IMR-90 (cell line): ENCODE measurements around the gene IGIP. TPM values are rescaled to one million over a fixed set of nuclear protein-coding genes. Genes with fewer than 3 reads are reported as not detected.

Experiments used
- ATAC-seq: fragments of 200-7000 bp; cut with Tn5 transposase; 2 replicates; pipeline ENCODE4 v1.9.1; 2020; ENCODE audit warnings: low read depth, mild to moderate bottlenecking, moderate library complexity
- BruUV-seq: library from RNA; stranded (reverse); fragments of 400-500 nt; replicated peaks from 2 replicates; lab custom pipeline; 2021; lab: Mats Ljungman, UMichigan
- CTCF ChIA-PET: fragments of 300-600 bp; formaldehyde crosslinking; extraction: SDS; loops from one replicate; lab custom pipeline; 2021; ENCODE audit warnings: antibody characterized with exemption; lab: Yijun Ruan, JAX
- POLR2A ChIA-PET: fragments of 300-600 bp; sonication (Branson Sonifier 250); formaldehyde crosslinking; loops from one replicate; lab custom pipeline; 2022; ENCODE audit warnings: antibody characterized with exemption; ENCODE audit not compliant: unreplicated experiment; lab: Charles Lee
- DNase-seq: peaks from one replicate; pipeline ENCODE4 v3.0.0; 2013
- H2AFZ ChIP-seq: replicated peaks from 2 replicates; pipeline ENCODE3; 2013; ENCODE audit warnings: low read length, mild to moderate bottlenecking; ENCODE audit not compliant: poor library complexity
- H2AK5ac ChIP-seq: 2 replicates; pipeline ENCODE4 v1.6.1; 2013; ENCODE audit warnings: low read depth, low read length, inconsistent platforms
- H2AK9ac ChIP-seq: replicated peaks from 2 replicates; pipeline ENCODE3; 2013; ENCODE audit warnings: mild to moderate bottlenecking, low read depth, low read length, moderate library complexity; ENCODE audit not compliant: poor library complexity
- H2BK120ac ChIP-seq: 2 replicates; pipeline ENCODE4 v1.6.1; 2013; ENCODE audit warnings: low read depth, low read length, inconsistent platforms
- H2BK15ac ChIP-seq: 3 replicates; pipeline ENCODE4 v1.6.1; 2013; ENCODE audit warnings: low read depth, low read length, inconsistent platforms
- H2BK20ac ChIP-seq: 2 replicates; pipeline ENCODE4 v1.6.1; 2013; ENCODE audit warnings: low read depth, mild to moderate bottlenecking, inconsistent platforms, low read length, moderate library complexity
- H2BK5ac ChIP-seq: 2 replicates; pipeline ENCODE4 v1.6.1; 2013; ENCODE audit warnings: mild to moderate bottlenecking, low read depth, low read length, inconsistent platforms; ENCODE audit not compliant: poor library complexity, severe bottlenecking
- H3K14ac ChIP-seq: replicated peaks from 2 replicates; pipeline ENCODE4 v1.6.1; 2013; ENCODE audit warnings: low read depth, low read length, inconsistent platforms
- H3K18ac ChIP-seq: 2 replicates; pipeline ENCODE4 v1.6.1; 2013; ENCODE audit warnings: low read depth, low read length, control low read depth
- H3K23ac ChIP-seq: 2 replicates; pipeline ENCODE4 v1.6.1; 2013; ENCODE audit warnings: low read depth, low read length, inconsistent platforms
- H3K27ac ChIP-seq: 2 replicates; pipeline ENCODE4 v1.5.1; 2013; ENCODE audit warnings: mild to moderate bottlenecking, control low read depth, low read length; ENCODE audit not compliant: insufficient read depth
- H3K27me3 ChIP-seq: 2 replicates; pipeline ENCODE4 v1.6.1; 2013; ENCODE audit warnings: low read length; ENCODE audit not compliant: control insufficient read depth, insufficient read depth
- H3K36me3 ChIP-seq: 2 replicates; pipeline ENCODE4 v1.6.1; 2013; ENCODE audit warnings: low read length, mixed read lengths; ENCODE audit not compliant: control insufficient read depth, insufficient read depth
- H3K4ac ChIP-seq: 2 replicates; pipeline ENCODE4 v1.6.1; 2013; ENCODE audit warnings: low read depth, low read length, inconsistent platforms
- H3K4me1 ChIP-seq: 2 replicates; pipeline ENCODE4 v1.6.1; 2013; ENCODE audit warnings: low read length, mixed read lengths; ENCODE audit not compliant: control insufficient read depth, insufficient read depth
- H3K4me2 ChIP-seq: 2 replicates; pipeline ENCODE4 v1.6.1; 2013; ENCODE audit warnings: low read depth, mild to moderate bottlenecking, control low read depth, low read length, moderate library complexity
- H3K4me3 ChIP-seq: 2 replicates; pipeline ENCODE4 v1.5.1; 2013; ENCODE audit warnings: low read depth, mild to moderate bottlenecking, control low read depth, low read length, moderate library complexity; ENCODE audit not compliant: insufficient read depth
- H3K56ac ChIP-seq: 2 replicates; pipeline ENCODE4 v1.6.1; 2013; ENCODE audit warnings: low read length, inconsistent platforms; ENCODE audit not compliant: insufficient read depth; ENCODE audit errors: extremely low read depth
- H3K79me1 ChIP-seq, 2 experiments: 2 replicates each; pipeline ENCODE4 v1.6.1; 2013; ENCODE audit warnings: low read length in 2 of 2, inconsistent platforms in 1 of 2, low read depth in 1 of 2
- H3K9ac ChIP-seq: 2 replicates; pipeline ENCODE4 v1.6.1; 2013; ENCODE audit warnings: low read depth, low read length, control low read depth
- H3K9me1 ChIP-seq: 2 replicates; pipeline ENCODE4 v1.6.1; 2013; ENCODE audit warnings: low read length, inconsistent platforms; ENCODE audit not compliant: insufficient read depth
- H3K9me3 ChIP-seq: 2 replicates; pipeline ENCODE4 v1.6.1; 2013; ENCODE audit warnings: low read length; ENCODE audit not compliant: control insufficient read depth, insufficient read depth
- H4K20me1 ChIP-seq: 2 replicates; pipeline ENCODE4 v1.6.1; 2013; ENCODE audit warnings: low read length, inconsistent platforms; ENCODE audit not compliant: insufficient read depth
- H4K5ac ChIP-seq: 2 replicates; pipeline ENCODE4 v1.6.1; 2013; ENCODE audit warnings: mild to moderate bottlenecking, low read depth, low read length, control low read depth
- H4K8ac ChIP-seq, 2 experiments: 2 replicates each; pipeline ENCODE4 v1.6.1; 2013; ENCODE audit warnings: low read depth in 2 of 2, low read length in 2 of 2, control low read depth in 1 of 2, inconsistent platforms in 1 of 2
- H4K91ac ChIP-seq: 2 replicates; pipeline ENCODE4 v1.6.1; 2013; ENCODE audit warnings: low read depth, low read length, inconsistent platforms; ENCODE audit not compliant: insufficient read depth
- BHLHE40 ChIP-seq: fragments of 150-350 bp; IDR thresholded peaks from 2 replicates; pipeline ENCODE4 v1.6.1; 2016; ENCODE audit warnings: mild to moderate bottlenecking, low read depth, low read length
- CEBPB ChIP-seq: IDR thresholded peaks from 2 replicates; pipeline ENCODE4 v1.6.1; 2012; ENCODE audit warnings: low read depth, low read length, improper control_type of control experiment
- CHD1 ChIP-seq: IDR thresholded peaks from 2 replicates; pipeline ENCODE4 v1.6.1; 2012; ENCODE audit warnings: low read depth, low read length, improper control_type of control experiment
- ELK1 ChIP-seq: fragments of 150-350 bp; IDR thresholded peaks from 2 replicates; pipeline ENCODE4 v1.6.1; 2016; ENCODE audit warnings: low read depth, mild to moderate bottlenecking, low read length, moderate library complexity, borderline replicate concordance
- FOS ChIP-seq: fragments of 150-350 bp; IDR thresholded peaks from 2 replicates; pipeline ENCODE4 v1.6.1; 2016; ENCODE audit warnings: low read depth, low read length
- MAFK ChIP-seq: IDR thresholded peaks from 2 replicates; pipeline ENCODE4 v1.6.1; 2012; ENCODE audit warnings: low read depth, low read length, improper control_type of control experiment
- MAZ ChIP-seq: IDR thresholded peaks from 2 replicates; pipeline ENCODE4 v1.6.1; 2012; ENCODE audit warnings: low read depth, mild to moderate bottlenecking, low read length, improper control_type of control experiment, moderate library complexity, borderline replicate concordance
- MXI1 ChIP-seq: IDR thresholded peaks from 2 replicates; pipeline ENCODE4 v1.6.1; 2012; ENCODE audit warnings: low read depth, mild to moderate bottlenecking, low read length, moderate library complexity, borderline replicate concordance
- NFE2L2 ChIP-seq: fragments of 150-350 bp; IDR thresholded peaks from 2 replicates; pipeline ENCODE4 v1.6.1; 2016; ENCODE audit warnings: low read depth, mild to moderate bottlenecking, low read length
- POLR2A ChIP-seq: IDR thresholded peaks from 2 replicates; pipeline ENCODE4 v1.6.1; 2012; ENCODE audit warnings: mild to moderate bottlenecking, low read depth, low read length
- RAD21 ChIP-seq: IDR thresholded peaks from 2 replicates; pipeline ENCODE4 v1.6.1; 2012; ENCODE audit warnings: low read length, improper control_type of control experiment
- RCOR1 ChIP-seq: IDR thresholded peaks from 2 replicates; pipeline ENCODE4 v1.6.1; 2012; ENCODE audit warnings: mild to moderate bottlenecking, low read length, improper control_type of control experiment; ENCODE audit not compliant: insufficient replicate concordance
- RFX5 ChIP-seq: IDR thresholded peaks from 2 replicates; pipeline ENCODE4 v1.8.0; 2012; ENCODE audit warnings: low read depth, mild to moderate bottlenecking, low read length, moderate library complexity
- SMC3 ChIP-seq: fragments of 150-350 bp; IDR thresholded peaks from 2 replicates; pipeline ENCODE4 v1.6.1; 2016; ENCODE audit warnings: low read depth, mild to moderate bottlenecking, antibody characterized with exemption, low read length, moderate library complexity
- USF2 ChIP-seq: fragments of 150-350 bp; IDR thresholded peaks from 2 replicates; pipeline ENCODE4 v1.6.1; 2017; ENCODE audit warnings: mild to moderate bottlenecking, antibody characterized with exemption, low read length, low read depth
- WGBS, 2 experiments: methylation state at CpG; one replicate each; pipeline versions ENCODE4 v1.1.5 to v1.1.7; 2013; ENCODE audit warnings: missing lambda C conversion rate in 2 of 2; ENCODE audit not compliant: insufficient read length in 1 of 2; ENCODE audit errors: extremely low coverage in 2 of 2; 5-methylcytosine and 5-hydroxymethylcytosine counted together
- dilution Hi-C: fragments of 300-500 bp; cut with HindIII; formaldehyde crosslinking; loops from one replicate; pipeline ENCODE4 v1.14.3; 2018; ENCODE audit warnings: low sequenced_read_pairs; ENCODE audit not compliant: unreplicated experiment
- in situ Hi-C: fragments of 300-500 bp; cut with MboI; formaldehyde crosslinking; loops from 3 replicates; pipeline ENCODE4 v1.14.3; 2019; ENCODE audit warnings: low sequenced_read_pairs, inconsistent platforms, mixed read lengths
- intact Hi-C: fragments of 100-400 bp; cut with micrococcal nuclease; formaldehyde crosslinking; loops from 2 replicates; pipeline ENCODE4 v1.10.0; 2022
- polyA plus RNA-seq, 3 experiments: library from polyadenylated mRNA; depleted of rRNA; stranded (reverse); fragments of >200 nt; gene quantifications; 2 replicates each; pipeline ENCODE4 v1.2.3, GENCODE V29; 2012; ENCODE audit warnings: low replicate concordance in 1 of 3
- total RNA-seq: library from RNA; depleted of rRNA; stranded (reverse); fragments of >200 nt; gene quantifications from 2 replicates; pipeline ENCODE4 v1.2.3, GENCODE V29; 2012
- TF ChIP-seq, protein P1 (sequence below): conservative IDR thresholded peaks from 2 replicates; pipeline ENCODE4 v1.5.1; 2012; ENCODE audit warnings: mild to moderate bottlenecking, low read depth, low read length, improper control_type of control experiment

IGIP gene
- total and polyA plus RNA-seq, 2 of the 4 experiments (the other 2 are of a cell fraction) = 1.2 to 5.0 TPM

DNA sequence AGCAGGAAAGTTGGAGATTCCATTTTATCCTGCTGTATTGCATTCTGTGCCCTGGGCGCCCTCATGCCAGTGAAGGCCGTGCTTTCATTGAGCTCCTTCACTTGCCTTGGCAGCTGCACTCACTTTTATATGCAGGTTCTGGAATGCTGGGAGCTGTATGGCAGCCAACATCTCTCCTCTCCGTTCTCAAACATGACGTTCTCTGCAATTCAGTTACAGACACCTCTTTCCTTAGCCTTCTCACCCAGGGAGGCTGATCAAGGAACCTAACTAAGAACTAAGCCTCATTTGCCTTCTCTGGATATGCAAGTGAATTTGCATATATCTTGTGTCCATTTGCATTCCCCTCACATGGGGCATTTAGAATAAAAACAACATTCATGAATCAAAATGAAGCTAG is 41.2 kb upstream of the IGIP start:
- intact Hi-C loops = loop anchor here (2.0 kb wide), 1 partner anchor 20 kb away; no protein-coding TSS in a partner anchor
- no peaks in the 10 kb centered on the region for H4K20me1 ChIP-seq
- WGBS, 2 experiments = 29% methylated on average over 2 of the region's 4 CpGs; no CpG with 5 or more reads in 1 of the 2 experiments
- H2BK20ac ChIP-seq = no peak overlapping the region
- H3K27me3 ChIP-seq = peaks cover 30% of the 10 kb centered on the region
- CTCF ChIA-PET = interaction anchor here (1.3 to 2.2 kb wide), 2 partner anchors 12 to 61 kb away, joined by 5 to 6 read pairs; no protein-coding TSS in a partner anchor
- no peak overlapping the region for H3K4me2 ChIP-seq
- no peak overlapping the region for H2BK15ac ChIP-seq
- H4K8ac ChIP-seq = no peak overlapping the region
- no peak overlapping the region for H3K4me3 ChIP-seq
- no peak overlapping the region for H3K4ac ChIP-seq
- DNase-seq = no peak
- dilution Hi-C loops = no loop called here
- no peaks in the 10 kb centered on the region for H3K36me3 ChIP-seq
- H3K4me1 ChIP-seq = no peaks in the 10 kb centered on the region
- H3K9ac ChIP-seq = no peak overlapping the region
- H3K9me3 ChIP-seq = no peaks in the 10 kb centered on the region
- no peak overlapping the region for H3K23ac ChIP-seq
- H3K9me1 ChIP-seq = no peaks in the 10 kb centered on the region
- POLR2A ChIA-PET = no interaction called here
- no peak overlapping the region for H3K14ac ChIP-seq
- ATAC-seq = no peak
- no peak overlapping the region for H2AFZ ChIP-seq
- H2BK120ac ChIP-seq = no peak overlapping the region
- BruUV-seq = no TSS peak
- no peak overlapping the region for H4K5ac ChIP-seq
- no peak overlapping the region for H4K91ac ChIP-seq
- no peak for TF ChIP-seq RCOR1
- no peak for TF ChIP-seq POLR2A
- no peak for TF ChIP-seq FOS
- TF ChIP-seq MAFK = no peak
- TF ChIP-seq SMC3 = no peak
- TF ChIP-seq USF2 = no peak
- no peak for TF ChIP-seq BHLHE40
- TF ChIP-seq RFX5 = no peak
- TF ChIP-seq NFE2L2 = no peak
- no peak for TF ChIP-seq ELK1
- no peak for TF ChIP-seq MXI1
- TF ChIP-seq RAD21 = no peak
- no peak for TF ChIP-seq MAZ
- TF ChIP-seq, protein P1, sequence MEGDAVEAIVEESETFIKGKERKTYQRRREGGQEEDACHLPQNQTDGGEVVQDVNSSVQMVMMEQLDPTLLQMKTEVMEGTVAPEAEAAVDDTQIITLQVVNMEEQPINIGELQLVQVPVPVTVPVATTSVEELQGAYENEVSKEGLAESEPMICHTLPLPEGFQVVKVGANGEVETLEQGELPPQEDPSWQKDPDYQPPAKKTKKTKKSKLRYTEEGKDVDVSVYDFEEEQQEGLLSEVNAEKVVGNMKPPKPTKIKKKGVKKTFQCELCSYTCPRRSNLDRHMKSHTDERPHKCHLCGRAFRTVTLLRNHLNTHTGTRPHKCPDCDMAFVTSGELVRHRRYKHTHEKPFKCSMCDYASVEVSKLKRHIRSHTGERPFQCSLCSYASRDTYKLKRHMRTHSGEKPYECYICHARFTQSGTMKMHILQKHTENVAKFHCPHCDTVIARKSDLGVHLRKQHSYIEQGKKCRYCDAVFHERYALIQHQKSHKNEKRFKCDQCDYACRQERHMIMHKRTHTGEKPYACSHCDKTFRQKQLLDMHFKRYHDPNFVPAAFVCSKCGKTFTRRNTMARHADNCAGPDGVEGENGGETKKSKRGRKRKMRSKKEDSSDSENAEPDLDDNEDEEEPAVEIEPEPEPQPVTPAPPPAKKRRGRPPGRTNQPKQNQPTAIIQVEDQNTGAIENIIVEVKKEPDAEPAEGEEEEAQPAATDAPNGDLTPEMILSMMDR = no peak
- no peak for TF ChIP-seq CEBPB
- no peak for TF ChIP-seq CHD1
- no peak overlapping the region for H2BK5ac ChIP-seq
- H3K27ac ChIP-seq = no peak overlapping the region
- no peak overlapping the region for H3K18ac ChIP-seq
- no peak overlapping the region for H2AK5ac ChIP-seq
- no peaks in the 10 kb centered on the region for H3K79me1 ChIP-seq
- H3K56ac ChIP-seq = no peak overlapping the region
- H2AK9ac ChIP-seq = no peak overlapping the region
- in situ Hi-C loops = no loop called here
